Heart left ventricle (tissue), 16 donors: ENCODE measurements around the gene ADRA1B. TPM values are rescaled to one million over a fixed set of nuclear protein-coding genes. Genes with fewer than 3 reads are reported as not detected.

ENCODE experiments used
- ATAC-seq, 4 donors: fragments of 200-7000 bp; cut with Tn5 transposase; one replicate each; pipeline ENCODE4 v1.9.1; 2020 to 2022; ENCODE audit warnings: moderate library complexity in 4 of 4, mild to moderate bottlenecking in 3 of 4, moderate number of reproducible peaks in 1 of 4
- DNase-seq, 5 donors: peaks; one replicate each; pipeline ENCODE4 v3.0.0-alpha.2; 2020
- H3K27ac ChIP-seq, 12 donors: fragments of 200-600 bp; sonication (generic) in 4 of 12; one replicate each; pipeline versions ENCODE4 v1.5.0 to v1.8.0; 2016 to 2022; ENCODE audit warnings: mild to moderate bottlenecking in 2 of 12
- H3K27me3 ChIP-seq, 9 donors: fragments of 200-600 bp; sonication (generic) in 2 of 9; one replicate each; pipeline versions ENCODE4 v1.5.1 to v1.8.0; 2016 to 2022; ENCODE audit warnings: mild to moderate bottlenecking in 3 of 9
- H3K36me3 ChIP-seq, 9 donors: fragments of 200-600 bp; sonication (generic) in 2 of 9; one replicate each; pipeline versions ENCODE4 v1.5.0 to v1.8.0; 2018 to 2022; ENCODE audit warnings: mild to moderate bottlenecking in 2 of 9
- H3K4me1 ChIP-seq, 12 donors: fragments of 200-600 bp; sonication (generic) in 4 of 12; one replicate each; pipeline versions ENCODE4 v1.5.0 to v1.8.0; 2016 to 2022; ENCODE audit warnings: mild to moderate bottlenecking in 3 of 12
- H3K4me3 ChIP-seq, 12 donors: fragments of 200-600 bp; sonication (generic) in 4 of 12; one replicate each; pipeline versions ENCODE4 v1.5.0 to v1.8.0; 2017 to 2022; ENCODE audit warnings: mild to moderate bottlenecking in 9 of 12, moderate library complexity in 4 of 12
- H3K9me3 ChIP-seq, 12 donors: fragments of 200-600 bp; sonication (generic) in 4 of 12; one replicate each; pipeline versions ENCODE4 v1.5.0 to v1.8.0; 2016 to 2022; ENCODE audit warnings: mild to moderate bottlenecking in 1 of 12
- CTCF ChIP-seq, 12 donors: fragments of 200-600 bp; sonication (generic) in 4 of 12; IDR thresholded peaks; one replicate each; pipeline versions ENCODE4 v1.5.0 to v1.8.0; 2018 to 2022; ENCODE audit warnings: antibody characterized with exemption in 12 of 12, mild to moderate bottlenecking in 5 of 12
- POLR2A ChIP-seq, 2 donors: fragments of 450-650 bp; IDR thresholded peaks; one replicate each; pipeline ENCODE4 v1.6.1; 2017; ENCODE audit warnings: antibody characterized with exemption in 2 of 2, mild to moderate bottlenecking in 2 of 2, moderate library complexity in 2 of 2
- WGBS, 4 donors: extraction: QIAGEN DNeasy Blood & Tissue Kit in 2 of 4; methylation state at CpG; one replicate each; pipeline versions ENCODE4 v1.1.5 to v1.1.7; 2013 to 2018; 5-methylcytosine and 5-hydroxymethylcytosine counted together
- intact Hi-C, 10 donors: fragments of 100-400 bp; cut with DNase I; formaldehyde crosslinking; loops; one replicate each; pipeline versions ENCODE4 v1.11.1 to v1.14.2; 2022
- polyA plus RNA-seq, 2 donors: library from polyadenylated mRNA; stranded (reverse); fragments of 200-250 nt; gene quantifications; one replicate each; pipeline ENCODE4 v1.2.3, GENCODE V29; 2013
- total RNA-seq, 9 donors: library from RNA; depleted of rRNA in 2 of 9; stranded (reverse); fragments of >200 nt in 2 of 9; fragmentation: NEBNext Ultra II Directional in 3 of 9; extraction: Animal tissue kit (Norgen Biotek cat#: 25700) in 3 of 9; gene quantifications; one replicate each; pipeline versions ENCODE4 v1.1.0 to v1.2.4, GENCODE V29; 2016 to 2023
- donor health status: ischemic (EF 13 %, LVEDD 7.1; RV severe dilation, severe dysfunction).
- donor health status: healthy with polysubstance abuse.
- donor health status: DM: no; HTN: yes; CAD: no.
- donor health status: DM: no; HTN: no; CAD: no.
- donor health status: ischemic (EF 25% LVEDD 6.9; RV normal size, moderate dysfunction).
- donor health status: ischemic (EF 25% LVEDD 5.7; RV mildly dilated, moderate dysfunction).
- donor health status: healthy.
- donor health status: DM: yes; HTN: yes; CAD: no.
- donor health status: ischemic (EF 35%, LVEDD 5.7; RV mildly dilated, moderate dysfunction).
- donor health status: nonischemic (EF 11% LVEDD 7.7; RV severe dilation, severe dysfunction).
- donor health status: DM: yes; HTN: yes; CAD: no.
- donor health status: PGD.
- donor health status: ischemic (EF 29% LVEDD 5.4; RV normal size, mild dysfunction).
- donor health status: nonischemic (EF 23%, LVEDD 6.1; RV moderate dilation, normal function).

The ADRA1B gene
- total and polyA plus RNA-seq, 11 donors, result 0.65 to 5.4 (median 2.3) TPM

GRCh38 chr5:159904874-159905273, 11.4 kb upstream of the ADRA1B start:
- no peak for TF ChIP-seq CTCF (IDR thresholded peaks at IDR 0.05)
- TF ChIP-seq POLR2A (IDR thresholded peaks at IDR 0.05), result no peak

DNA sequence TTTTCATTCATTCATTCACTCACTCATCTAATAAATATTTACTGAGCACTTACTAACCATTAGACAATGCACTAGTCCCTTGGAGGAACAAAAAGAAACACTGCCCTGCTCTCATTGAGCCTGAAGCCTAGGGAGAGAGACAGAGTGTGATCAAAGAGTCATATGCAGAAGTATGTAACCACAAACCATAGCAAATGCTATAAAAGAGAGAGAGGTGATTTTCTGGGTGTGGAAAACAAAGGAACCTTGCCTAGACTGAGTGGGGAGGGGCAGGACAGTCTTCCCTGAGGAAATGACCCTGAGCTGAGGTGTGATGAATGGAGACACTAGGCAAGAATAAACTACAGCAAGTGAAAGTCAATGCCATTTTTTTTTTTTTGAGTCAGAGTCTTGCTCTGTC, 10.8 kb upstream of the ADRA1B start:
- H3K36me3 ChIP-seq, result no peaks in the 10 kb centered on the region
- H3K9me3 ChIP-seq, result no peaks in the 10 kb centered on the region
- ATAC-seq (no peak), DNase-seq (no peak)
- H3K4me3 ChIP-seq, result no peak overlapping the region
- no peak for TF ChIP-seq POLR2A (IDR thresholded peaks at IDR 0.05)
- TF ChIP-seq CTCF (IDR thresholded peaks at IDR 0.05), result no peak
- H3K27ac ChIP-seq, result no peak overlapping the region
- no peaks in the 10 kb centered on the region for H3K4me1 ChIP-seq
- H3K27me3 ChIP-seq, result no peaks in the 10 kb centered on the region
- intact Hi-C loops, result loop anchor here in 1 of 10 donors (10.0 kb wide), 1 partner anchor 121 kb away; no protein-coding TSS in a partner anchor

More at GRCh38 chr5:159904874-159905273, 11.4 kb upstream of the ADRA1B start:
- no peak overlapping the region for H3K4me3 ChIP-seq
- no peak for ATAC-seq
- no peaks in the 10 kb centered on the region for H3K4me1 ChIP-seq
- DNase-seq, result no peak
- no peaks in the 10 kb centered on the region for H3K9me3 ChIP-seq
- no peak overlapping the region for H3K27ac ChIP-seq
- intact Hi-C loops, result loop anchor here in 1 of 10 donors (10.0 kb wide), 1 partner anchor 120 kb away; no protein-coding TSS in a partner anchor
- no peaks in the 10 kb centered on the region for H3K36me3 ChIP-seq
- 65 to 83% (median 72%) methylated on average over 1 of the region's 1 CpG for WGBS, 4 donors
- no peaks in the 10 kb centered on the region for H3K27me3 ChIP-seq

DNA sequence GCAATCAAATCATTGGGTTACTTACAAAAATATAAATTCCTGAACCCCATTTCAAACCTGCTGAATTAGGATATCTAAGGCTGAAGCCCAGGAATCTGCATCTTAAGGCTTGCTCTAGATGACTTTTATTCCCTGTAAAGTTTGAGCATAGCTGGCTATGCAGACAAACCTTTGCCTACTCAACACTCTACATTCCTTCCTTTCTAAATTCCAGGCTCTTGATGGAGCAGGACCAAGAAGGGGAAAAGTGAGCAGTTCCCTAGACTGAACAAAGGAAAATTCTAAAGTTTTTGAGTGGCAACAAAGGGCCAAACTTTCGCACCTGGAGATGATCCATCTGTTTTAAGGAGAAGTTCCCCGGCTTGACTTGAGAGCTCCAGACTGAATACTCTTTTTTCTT, 9.8 kb upstream of the ADRA1B start:
- DNase-seq (no peak), ATAC-seq (no peak)
- intact Hi-C loops, result loop anchor here in 1 of 10 donors (10.0 kb wide), 1 partner anchor 122 kb away; no protein-coding TSS in a partner anchor
- WGBS, 4 donors, result 85 to 93% (median 91%) methylated on average over 2 of the region's 2 CpGs
- H3K36me3 ChIP-seq, result no peaks in the 10 kb centered on the region
- H3K27me3 ChIP-seq, result no peaks in the 10 kb centered on the region
- H3K4me1 ChIP-seq, result peaks cover 0 to under 1% (median 0%) of the 10 kb centered on the region in 12 donors
- TF ChIP-seq POLR2A (IDR thresholded peaks at IDR 0.05) (no peak), CTCF (IDR thresholded peaks at IDR 0.05) (no peak)
- H3K9me3 ChIP-seq, result no peaks in the 10 kb centered on the region
- H3K4me3 ChIP-seq, result no peak overlapping the region
- H3K27ac ChIP-seq, result no peak overlapping the region

DNA sequence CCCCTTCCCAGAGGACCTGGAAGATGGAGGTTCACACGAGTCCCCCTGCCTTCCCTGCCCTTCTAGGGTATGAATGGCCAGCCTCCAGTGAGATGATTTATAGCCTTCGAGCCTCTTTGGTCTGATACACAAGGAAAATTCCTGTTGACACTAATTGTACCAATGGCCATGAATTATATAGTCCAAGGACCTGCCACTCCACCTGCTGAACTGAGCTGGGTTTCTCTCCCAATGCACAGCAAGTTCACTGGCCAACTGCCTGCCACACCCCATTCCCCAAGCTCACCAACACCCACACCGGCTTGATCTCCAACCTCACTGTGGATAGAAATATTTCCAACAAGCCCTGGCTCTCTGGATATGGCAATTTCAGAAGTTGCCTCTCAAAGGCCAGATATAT, 9.3 kb upstream of the ADRA1B start:
- TF ChIP-seq CTCF (IDR thresholded peaks at IDR 0.05) (no peak), POLR2A (IDR thresholded peaks at IDR 0.05) (no peak)
- Histone ChIP-seq H3K4me3 (no peak overlapping the region), H3K9me3 (no peaks in the 10 kb centered on the region), H3K27me3 (no peaks in the 10 kb centered on the region), H3K4me1 (peaks cover 0 to 2% (median 0%) of the 10 kb centered on the region in 12 donors), H3K36me3 (no peaks in the 10 kb centered on the region), H3K27ac (no peak overlapping the region)
- 58 to 72% (median 62%) methylated on average over 3 of the region's 3 CpGs for WGBS, 4 donors
- ATAC-seq (no peak), DNase-seq (no peak)
- intact Hi-C loops, result loop anchor here in 1 of 10 donors (10.0 kb wide), 1 partner anchor 122 kb away; no protein-coding TSS in a partner anchor
